ENCODE results near the gene ENKD1.

DNA sequence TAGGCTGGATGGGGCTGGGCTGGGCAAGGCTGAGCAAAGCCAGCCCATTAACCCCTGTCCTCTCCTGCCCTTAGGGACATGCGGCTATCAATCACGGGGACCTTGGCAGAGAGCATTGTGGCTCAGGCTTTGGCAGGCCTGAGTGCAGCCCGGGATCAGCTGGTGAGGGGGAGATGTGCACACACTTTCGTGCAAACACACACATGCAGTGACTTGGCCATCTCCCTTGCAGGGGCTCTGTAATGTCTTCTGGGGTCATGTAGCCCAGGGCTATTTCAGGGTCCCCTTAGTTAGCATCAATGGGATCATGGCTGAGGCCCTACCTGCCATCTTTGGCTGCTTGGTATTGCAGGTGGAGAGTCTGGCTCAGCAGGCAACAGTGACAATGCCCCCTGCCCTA lies 14.7 kb downstream of the ENKD1 start:
- TF ChIP-seq, protein P1, sequence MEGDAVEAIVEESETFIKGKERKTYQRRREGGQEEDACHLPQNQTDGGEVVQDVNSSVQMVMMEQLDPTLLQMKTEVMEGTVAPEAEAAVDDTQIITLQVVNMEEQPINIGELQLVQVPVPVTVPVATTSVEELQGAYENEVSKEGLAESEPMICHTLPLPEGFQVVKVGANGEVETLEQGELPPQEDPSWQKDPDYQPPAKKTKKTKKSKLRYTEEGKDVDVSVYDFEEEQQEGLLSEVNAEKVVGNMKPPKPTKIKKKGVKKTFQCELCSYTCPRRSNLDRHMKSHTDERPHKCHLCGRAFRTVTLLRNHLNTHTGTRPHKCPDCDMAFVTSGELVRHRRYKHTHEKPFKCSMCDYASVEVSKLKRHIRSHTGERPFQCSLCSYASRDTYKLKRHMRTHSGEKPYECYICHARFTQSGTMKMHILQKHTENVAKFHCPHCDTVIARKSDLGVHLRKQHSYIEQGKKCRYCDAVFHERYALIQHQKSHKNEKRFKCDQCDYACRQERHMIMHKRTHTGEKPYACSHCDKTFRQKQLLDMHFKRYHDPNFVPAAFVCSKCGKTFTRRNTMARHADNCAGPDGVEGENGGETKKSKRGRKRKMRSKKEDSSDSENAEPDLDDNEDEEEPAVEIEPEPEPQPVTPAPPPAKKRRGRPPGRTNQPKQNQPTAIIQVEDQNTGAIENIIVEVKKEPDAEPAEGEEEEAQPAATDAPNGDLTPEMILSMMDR (IDR thresholded peaks at IDR 0.05): no peak
- no peak for TF ChIP-seq POLR2A (IDR thresholded peaks at IDR 0.05)

Data from Peyer's patch (tissue), 4 donors.